Vagina (tissue), 2 donors: Measurements from ENCODE around the gene KCNQ2. TPM values are rescaled to one million over a fixed set of nuclear protein-coding genes. Genes with fewer than 3 reads are reported as not detected.

Experiments used
- DNase-seq, 2 donors: peaks; one replicate each; pipeline ENCODE4 v3.0.0-alpha.2; 2017; ENCODE audit errors: extremely low spot score in 2 of 2
- H3K27ac ChIP-seq: fragments of 200-600 bp; sonication (generic); one replicate; pipeline ENCODE4 v1.5.1; 2019
- H3K27me3 ChIP-seq: fragments of 200-600 bp; sonication (generic); one replicate; pipeline ENCODE4 v1.5.1; 2019
- H3K36me3 ChIP-seq, 2 donors: fragments of 200-600 bp; sonication (generic); one replicate each; pipeline ENCODE4 v1.5.1; 2017 to 2019
- H3K4me1 ChIP-seq: fragments of 200-600 bp; sonication (generic); one replicate; pipeline ENCODE4 v1.5.1; 2019
- H3K4me3 ChIP-seq, 2 donors: fragments of 200-600 bp; sonication (generic); 1 replicate in 1 of 2; 2 replicates in 1 of 2; pipeline ENCODE4 v1.5.1; 2016 to 2019
- H3K9me3 ChIP-seq: fragments of 200-600 bp; sonication (generic); one replicate; pipeline ENCODE4 v1.5.1; 2019
- POLR2A ChIP-seq, 2 donors: fragments of 450-650 bp; IDR thresholded peaks; one replicate each; pipeline ENCODE4 v1.6.1; 2017; ENCODE audit warnings: antibody characterized with exemption in 2 of 2, mild to moderate bottlenecking in 2 of 2, moderate library complexity in 2 of 2
- POLR2AphosphoS5 ChIP-seq, 2 donors: sonication (generic); formaldehyde crosslinking; IDR thresholded peaks; one replicate each; pipeline ENCODE4 v1.9.0; 2017; ENCODE audit warnings: antibody characterized with exemption in 2 of 2, mild to moderate bottlenecking in 2 of 2, low read depth in 1 of 2; ENCODE audit not compliant: insufficient read depth in 1 of 2
- intact Hi-C: fragments of 100-400 bp; cut with DNase I; formaldehyde crosslinking; loops from one replicate; pipeline ENCODE4 v1.15.1; 2023
- total RNA-seq: library from RNA; depleted of rRNA; stranded (reverse); fragments of >200 nt; gene quantifications from one replicate; pipeline ENCODE4 v1.2.3, GENCODE V29; 2016
- TF ChIP-seq, protein P1 (sequence below), 3 experiments: fragments of 450-650 bp in 2 of 3; fragments of 200-600 bp in 1 of 3; sonication (generic) in 1 of 3; IDR thresholded peaks; one replicate each; pipeline ENCODE4 v1.5.1; 2017 to 2019; ENCODE audit warnings: antibody characterized with exemption in 3 of 3, mild to moderate bottlenecking in 2 of 3, moderate library complexity in 2 of 3

Gene KCNQ2
- total RNA-seq, 1 donor from 2014 or later = 1.2 TPM

DNA sequence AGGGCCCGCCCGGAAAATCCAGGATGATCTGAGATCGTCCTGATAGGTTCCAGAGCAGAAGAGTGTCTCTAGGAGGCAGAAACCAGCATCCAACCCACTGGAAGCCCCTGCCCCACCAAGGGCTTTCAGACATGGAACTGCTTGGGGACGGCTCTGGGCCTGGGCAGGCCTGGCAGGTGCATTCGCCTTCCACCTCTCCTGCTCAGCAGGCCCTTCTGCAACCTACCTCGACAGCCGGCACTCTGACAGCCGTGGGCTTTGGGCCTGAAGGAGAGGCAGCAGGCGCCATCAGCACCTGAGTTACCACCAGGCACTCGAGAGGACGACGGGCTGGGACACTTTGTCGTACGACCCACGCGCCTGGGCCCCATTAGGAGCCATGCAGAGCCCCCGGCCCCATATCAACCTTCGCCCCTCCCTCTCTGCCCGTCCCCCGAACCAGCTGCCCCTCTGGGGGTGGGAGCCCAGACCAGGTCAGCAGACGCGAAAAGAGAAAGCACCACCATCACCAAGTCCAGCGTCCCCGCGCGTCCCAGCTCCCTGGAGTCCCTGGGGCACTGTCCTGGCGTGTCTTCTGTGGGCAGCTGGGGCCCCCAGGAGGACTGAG is 44.6 kb downstream of the KCNQ2 start:
- no peaks in the 10 kb centered on the region for H3K36me3 ChIP-seq
- no peak overlapping the region for H3K4me3 ChIP-seq
- intact Hi-C loops = no loop called here
- TF ChIP-seq POLR2AphosphoS5 (IDR thresholded peaks at IDR 0.05; ENCODE audit: insufficient read depth in 1 of 2, low read depth in 1 of 2) (no peak), POLR2A (IDR thresholded peaks at IDR 0.05) (no peak)
- TF ChIP-seq, protein P1, sequence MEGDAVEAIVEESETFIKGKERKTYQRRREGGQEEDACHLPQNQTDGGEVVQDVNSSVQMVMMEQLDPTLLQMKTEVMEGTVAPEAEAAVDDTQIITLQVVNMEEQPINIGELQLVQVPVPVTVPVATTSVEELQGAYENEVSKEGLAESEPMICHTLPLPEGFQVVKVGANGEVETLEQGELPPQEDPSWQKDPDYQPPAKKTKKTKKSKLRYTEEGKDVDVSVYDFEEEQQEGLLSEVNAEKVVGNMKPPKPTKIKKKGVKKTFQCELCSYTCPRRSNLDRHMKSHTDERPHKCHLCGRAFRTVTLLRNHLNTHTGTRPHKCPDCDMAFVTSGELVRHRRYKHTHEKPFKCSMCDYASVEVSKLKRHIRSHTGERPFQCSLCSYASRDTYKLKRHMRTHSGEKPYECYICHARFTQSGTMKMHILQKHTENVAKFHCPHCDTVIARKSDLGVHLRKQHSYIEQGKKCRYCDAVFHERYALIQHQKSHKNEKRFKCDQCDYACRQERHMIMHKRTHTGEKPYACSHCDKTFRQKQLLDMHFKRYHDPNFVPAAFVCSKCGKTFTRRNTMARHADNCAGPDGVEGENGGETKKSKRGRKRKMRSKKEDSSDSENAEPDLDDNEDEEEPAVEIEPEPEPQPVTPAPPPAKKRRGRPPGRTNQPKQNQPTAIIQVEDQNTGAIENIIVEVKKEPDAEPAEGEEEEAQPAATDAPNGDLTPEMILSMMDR (IDR thresholded peaks at IDR 0.05) = no peak
- no peak overlapping the region for H3K27ac ChIP-seq
- H3K9me3 ChIP-seq = no peaks in the 10 kb centered on the region
- DNase-seq = no peak
- no peaks in the 10 kb centered on the region for H3K4me1 ChIP-seq
- H3K27me3 ChIP-seq = no peaks in the 10 kb centered on the region

DNA sequence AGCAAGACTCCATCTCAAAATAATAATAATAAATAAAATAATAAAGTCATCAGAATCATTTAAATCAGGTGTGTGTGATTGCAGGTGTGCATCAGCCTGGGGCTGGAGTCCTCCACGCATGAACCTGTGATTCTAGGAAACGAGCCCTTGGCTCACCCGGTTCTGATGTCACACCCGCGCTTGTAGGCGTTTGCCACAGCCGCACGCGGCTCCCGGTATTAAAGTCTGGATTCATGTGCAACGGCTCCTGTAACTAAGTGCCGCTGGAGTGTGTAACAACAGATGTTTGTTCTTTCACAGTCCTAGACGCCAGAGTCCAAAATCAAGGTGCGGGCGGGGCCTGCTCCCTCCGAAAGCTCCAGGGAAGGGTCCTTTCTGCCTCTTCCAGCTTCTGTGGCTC is 45.2 kb downstream of the KCNQ2 start:
- Histone ChIP-seq H3K27ac (no peak overlapping the region), H3K9me3 (no peaks in the 10 kb centered on the region), H3K4me3 (no peak overlapping the region), H3K36me3 (no peaks in the 10 kb centered on the region), H3K4me1 (no peaks in the 10 kb centered on the region), H3K27me3 (no peaks in the 10 kb centered on the region)
- TF ChIP-seq POLR2AphosphoS5 (IDR thresholded peaks at IDR 0.05; ENCODE audit: insufficient read depth in 1 of 2, low read depth in 1 of 2) (no peak), POLR2A (IDR thresholded peaks at IDR 0.05) (no peak)
- TF ChIP-seq, protein P1 (IDR thresholded peaks at IDR 0.05) = no peak
- DNase-seq = no peak
- intact Hi-C loops = no loop called here

DNA sequence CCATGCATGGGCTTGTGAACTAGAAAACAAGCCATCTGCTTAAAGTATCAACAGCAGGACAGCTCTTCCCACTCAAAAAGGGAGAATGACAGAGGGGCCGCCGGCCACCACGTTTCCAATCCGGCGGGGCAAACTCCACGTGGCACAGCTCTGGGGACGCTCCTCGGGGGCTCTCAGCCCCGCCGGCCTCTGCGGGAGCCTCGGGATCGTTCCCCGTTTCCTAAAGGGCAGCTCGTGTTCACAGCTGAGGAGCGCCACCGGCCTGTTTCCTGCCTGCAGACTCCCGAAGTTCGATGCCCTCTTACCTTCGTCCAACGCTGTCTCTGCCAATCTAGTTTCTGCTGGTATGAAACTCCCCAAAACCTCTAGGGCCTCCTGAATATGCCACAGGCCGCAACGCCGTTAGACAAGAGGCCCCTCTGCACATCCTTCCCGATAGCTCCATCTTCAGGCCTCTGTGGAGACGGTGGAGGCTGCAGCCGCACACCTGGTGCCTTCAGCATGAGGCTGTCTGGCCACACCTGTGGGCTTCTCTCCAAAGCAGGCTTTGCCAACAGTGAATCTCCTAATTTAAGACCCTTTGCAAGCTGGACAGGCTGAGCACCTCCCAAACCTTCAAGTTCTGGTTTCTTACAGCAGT is 46.5 kb downstream of the KCNQ2 start:
- no peaks in the 10 kb centered on the region for H3K4me1 ChIP-seq
- no peak overlapping the region for H3K4me3 ChIP-seq
- no peaks in the 10 kb centered on the region for H3K27me3 ChIP-seq
- intact Hi-C loops = no loop called here
- TF ChIP-seq, protein P1 (IDR thresholded peaks at IDR 0.05) = no peak
- TF ChIP-seq POLR2A (IDR thresholded peaks at IDR 0.05) = no peak
- TF ChIP-seq POLR2AphosphoS5 (IDR thresholded peaks at IDR 0.05; ENCODE audit: insufficient read depth in 1 of 2, low read depth in 1 of 2) = no peak
- no peak overlapping the region for H3K27ac ChIP-seq
- H3K36me3 ChIP-seq = no peaks in the 10 kb centered on the region
- H3K9me3 ChIP-seq = no peaks in the 10 kb centered on the region
- DNase-seq = no peak

DNA sequence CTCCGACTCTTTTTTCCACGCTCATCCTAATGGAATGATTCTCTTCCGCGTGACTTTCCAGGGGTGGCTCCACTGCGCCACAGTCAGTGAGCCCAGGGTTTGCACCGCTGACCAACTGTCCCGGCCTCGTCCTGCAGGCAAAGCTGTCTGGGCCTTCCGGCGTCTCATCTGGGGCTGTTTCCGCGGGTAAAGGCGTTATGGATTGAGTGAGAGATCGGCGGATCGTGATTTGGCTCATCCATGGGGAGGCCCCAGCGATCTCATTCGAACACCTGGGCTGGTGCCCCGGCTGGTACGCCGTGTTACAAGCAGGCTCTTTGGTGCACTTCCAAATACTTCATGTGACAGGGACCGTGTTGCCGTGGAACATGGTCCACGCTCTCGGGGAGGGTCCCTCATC is 47.8 kb downstream of the KCNQ2 start:
- no peaks in the 10 kb centered on the region for H3K9me3 ChIP-seq
- no peaks in the 10 kb centered on the region for H3K36me3 ChIP-seq
- no peaks in the 10 kb centered on the region for H3K27me3 ChIP-seq
- DNase-seq = no peak
- intact Hi-C loops = no loop called here
- no peaks in the 10 kb centered on the region for H3K4me1 ChIP-seq
- no peak overlapping the region for H3K4me3 ChIP-seq
- no peak overlapping the region for H3K27ac ChIP-seq
- TF ChIP-seq POLR2AphosphoS5 (IDR thresholded peaks at IDR 0.05; ENCODE audit: insufficient read depth in 1 of 2, low read depth in 1 of 2) (no peak), POLR2A (IDR thresholded peaks at IDR 0.05) (no peak)
- TF ChIP-seq, protein P1 (IDR thresholded peaks at IDR 0.05) = no peak

DNA sequence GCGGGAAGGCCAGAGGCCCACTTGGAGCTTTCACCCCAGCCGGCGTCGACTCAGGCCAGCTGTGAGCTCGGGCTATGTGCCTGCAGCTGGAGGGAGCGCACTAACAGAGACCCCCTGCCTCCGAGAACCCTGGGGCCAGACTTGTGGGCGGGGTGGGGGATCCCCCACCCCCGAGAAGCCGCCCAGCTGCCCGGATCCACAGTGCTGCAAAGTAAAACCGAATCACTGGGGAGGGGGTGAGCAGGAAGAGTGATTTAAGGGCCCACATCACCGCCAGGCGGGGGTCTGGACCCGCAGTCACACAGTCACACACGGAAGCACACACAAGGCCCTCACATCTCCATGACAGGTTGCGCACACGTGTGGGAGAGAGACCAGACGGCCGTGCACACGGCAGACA is 48.7 kb downstream of the KCNQ2 start:
- TF ChIP-seq, protein P1 (IDR thresholded peaks at IDR 0.05) = no peak
- TF ChIP-seq POLR2AphosphoS5 (IDR thresholded peaks at IDR 0.05; ENCODE audit: insufficient read depth in 1 of 2, low read depth in 1 of 2) (no peak), POLR2A (IDR thresholded peaks at IDR 0.05) (no peak)
- H3K27me3 ChIP-seq = no peaks in the 10 kb centered on the region
- no peaks in the 10 kb centered on the region for H3K4me1 ChIP-seq
- no peak overlapping the region for H3K27ac ChIP-seq
- H3K36me3 ChIP-seq = no peaks in the 10 kb centered on the region
- DNase-seq = no peak
- intact Hi-C loops = no loop called here
- no peaks in the 10 kb centered on the region for H3K9me3 ChIP-seq
- H3K4me3 ChIP-seq = no peak overlapping the region
